Right lobe of liver (tissue), 6 donors: ENCODE measurements around the gene FGFBP1. TPM values are rescaled to one million over a fixed set of nuclear protein-coding genes. Genes with fewer than 3 reads are reported as not detected.

Experiments used
- ATAC-seq, 4 donors: fragments of 200-7000 bp; cut with Tn5 transposase; one replicate each; pipeline ENCODE4 v1.9.1; 2020; ENCODE audit warnings: mild to moderate bottlenecking in 4 of 4, moderate library complexity in 4 of 4
- DNase-seq, 3 donors: peaks; one replicate each; pipeline ENCODE4 v3.0.0-alpha.2; 2020
- H3K27ac ChIP-seq, 3 donors: fragments of 200-600 bp; one replicate each; pipeline ENCODE4 v1.8.0; 2022
- H3K27me3 ChIP-seq, 2 donors: fragments of 200-600 bp; one replicate each; pipeline ENCODE4 v1.8.0; 2022
- H3K36me3 ChIP-seq, 4 donors: fragments of 200-600 bp; sonication (generic) in 1 of 4; one replicate each; pipeline versions ENCODE4 v1.5.1 to v1.8.0; 2017 to 2022; ENCODE audit warnings: control low read depth in 1 of 4
- H3K4me1 ChIP-seq, 4 donors: fragments of 200-600 bp; sonication (generic) in 1 of 4; one replicate each; pipeline versions ENCODE4 v1.5.1 to v1.8.0; 2017 to 2022; ENCODE audit warnings: control low read depth in 1 of 4
- H3K4me3 ChIP-seq, 3 donors: fragments of 200-600 bp; one replicate each; pipeline ENCODE4 v1.8.0; 2022
- H3K9me3 ChIP-seq, 4 donors: fragments of 200-600 bp; sonication (generic) in 1 of 4; one replicate each; pipeline versions ENCODE4 v1.5.1 to v1.8.0; 2017 to 2022; ENCODE audit warnings: control low read depth in 1 of 4
- CTCF ChIP-seq, 4 donors: fragments of 200-600 bp in 3 of 4; fragments of 450-650 bp in 1 of 4; IDR thresholded peaks; one replicate each; pipeline versions ENCODE4 v1.5.1 to v1.8.0; 2016 to 2022; ENCODE audit warnings: antibody characterized with exemption in 4 of 4, mild to moderate bottlenecking in 2 of 4
- POLR2A ChIP-seq: fragments of 450-650 bp; IDR thresholded peaks from one replicate; pipeline ENCODE4 v1.6.1; 2017; ENCODE audit warnings: antibody characterized with exemption, mild to moderate bottlenecking
- WGBS: methylation state at CpG from one replicate; pipeline ENCODE4 v1.1.6; 2018; ENCODE audit warnings: low coverage, low lambda C conversion rate; ENCODE audit not compliant: insufficient coverage; ENCODE audit errors: missing lambda C conversion rate; 5-methylcytosine and 5-hydroxymethylcytosine counted together
- intact Hi-C, 2 donors: fragments of 100-400 bp; cut with DNase I; formaldehyde crosslinking; loops; one replicate each; pipeline versions ENCODE4 v1.11.2 to v1.14.1; 2022
- total RNA-seq, 6 experiments: library from RNA; depleted of rRNA in 2 of 6; stranded (reverse); fragments of >200 nt in 2 of 6; fragmentation: NEBNext Ultra II Directional in 3 of 6; extraction: Animal tissue kit (Norgen Biotek cat#: 25700) in 3 of 6; gene quantifications; one replicate each; pipeline versions ENCODE4 v1.1.0 to v1.2.4, GENCODE V29; 2016 to 2023
- donor health status: DM: no; HTN: yes; CAD: no.
- donor health status: DM: no; HTN: no; CAD: no.
- donor health status: DM: no; HTN: no; CAD: no.
- donor health status: DM: no; HTN: yes; CAD: no.
- donor health status: DM: no; HTN: yes; CAD: no.

The FGFBP1 gene
- total RNA-seq, 6 experiments from 2014 or later, result not detected

DNA sequence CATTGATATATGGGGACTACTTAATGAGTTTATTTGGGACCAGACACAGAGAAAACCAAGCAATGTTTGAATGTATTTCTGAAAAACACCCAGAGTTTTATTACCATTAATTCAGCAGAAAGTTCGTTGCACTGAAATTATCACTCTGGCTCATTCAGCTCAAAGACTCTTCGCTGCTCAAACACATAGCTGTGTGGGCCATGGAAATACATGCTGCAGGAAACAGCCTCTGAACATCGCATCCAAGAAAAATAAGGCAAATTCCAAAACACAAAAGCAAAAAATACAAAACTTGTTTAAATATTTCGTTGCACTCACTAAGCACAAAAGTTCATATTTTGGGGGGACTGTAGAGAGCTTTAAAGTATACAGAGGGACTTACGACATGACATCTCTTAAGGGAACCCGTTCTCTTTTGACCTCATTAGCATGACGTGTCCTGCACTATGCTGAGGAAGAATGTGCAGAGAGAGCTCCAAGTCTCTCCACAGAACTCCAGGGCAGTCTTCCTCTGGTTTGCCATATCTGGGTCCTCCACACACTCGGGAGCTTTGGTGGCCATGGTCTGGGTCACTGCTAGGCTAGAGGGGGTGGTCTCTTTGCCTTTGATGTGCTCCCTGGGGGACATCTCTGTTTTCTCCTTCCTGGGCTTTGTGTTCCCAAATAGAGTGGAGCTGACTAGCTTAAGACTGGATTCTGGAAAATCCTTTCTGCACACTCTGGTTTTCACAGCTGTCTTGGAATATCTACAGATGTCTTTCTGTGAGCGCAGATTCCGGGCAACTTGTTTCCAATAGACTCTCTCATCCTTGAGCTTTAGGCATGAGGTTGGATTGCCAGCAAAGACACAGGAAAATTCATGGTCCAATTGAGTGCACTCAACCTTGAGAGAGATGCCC is 2.8 kb downstream of the FGFBP1 start:
- no peaks in the 10 kb centered on the region for H3K4me1 ChIP-seq
- H3K4me3 ChIP-seq, result no peak overlapping the region
- no peaks in the 10 kb centered on the region for H3K27me3 ChIP-seq
- TF ChIP-seq CTCF (IDR thresholded peaks at IDR 0.05) (no peak), POLR2A (no peak)
- H3K27ac ChIP-seq, result no peak overlapping the region
- 57% methylated on average over 10 of the region's 10 CpGs for WGBS
- intact Hi-C loops, result no loop called here
- no peaks in the 10 kb centered on the region for H3K9me3 ChIP-seq
- DNase-seq, result no peak
- ATAC-seq, result no peak
- H3K36me3 ChIP-seq, result no peaks in the 10 kb centered on the region

DNA sequence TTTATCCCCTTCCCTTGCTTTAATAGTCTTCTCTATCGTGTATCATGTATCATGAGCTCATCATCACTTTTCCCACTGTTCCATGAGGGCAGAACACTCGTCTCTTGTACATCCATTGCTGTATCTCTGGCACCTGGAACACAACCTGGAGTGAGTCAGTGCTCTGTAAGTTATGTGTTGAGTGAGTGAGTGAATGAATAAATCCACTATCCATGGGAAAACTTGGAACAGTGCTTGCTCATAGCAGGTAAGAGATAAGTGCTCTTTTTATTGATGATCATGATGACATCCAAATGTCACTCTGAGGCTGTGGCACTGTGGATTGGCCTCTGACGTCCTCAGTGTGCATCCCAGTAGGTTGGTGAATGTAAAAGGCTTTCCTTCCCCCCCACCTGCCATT is 4.3 kb downstream of the FGFBP1 start:
- 44% methylated on average over 2 of the region's 3 CpGs for WGBS
- intact Hi-C loops, result no loop called here

GRCh38 chr4:15931451-15932210 is 6.9 kb downstream of the FGFBP1 start:
- TF ChIP-seq POLR2A (no peak), CTCF (IDR thresholded peaks at IDR 0.05) (no peak)
- Histone ChIP-seq H3K4me3 (no peak overlapping the region), H3K36me3 (no peaks in the 10 kb centered on the region), H3K27me3 (no peaks in the 10 kb centered on the region), H3K4me1 (no peaks in the 10 kb centered on the region), H3K27ac (no peak overlapping the region), H3K9me3 (no peaks in the 10 kb centered on the region)
- WGBS, result 76% methylated on average over 4 of the region's 5 CpGs
- DNase-seq, result no peak
- intact Hi-C loops, result no loop called here
- ATAC-seq, result no peak

More for the DNA sequence above, 4.3 kb downstream of the FGFBP1 start:
- Histone ChIP-seq H3K4me1 (no peaks in the 10 kb centered on the region), H3K27ac (no peak overlapping the region), H3K4me3 (no peak overlapping the region), H3K27me3 (no peaks in the 10 kb centered on the region), H3K9me3 (no peaks in the 10 kb centered on the region), H3K36me3 (no peaks in the 10 kb centered on the region)
- DNase-seq (no peak), ATAC-seq (no peak)
- no peak for TF ChIP-seq CTCF (IDR thresholded peaks at IDR 0.05)
- no peak for TF ChIP-seq POLR2A

GRCh38 chr4:15930314-15930713 is 8.2 kb downstream of the FGFBP1 start:
- Histone ChIP-seq H3K36me3 (no peaks in the 10 kb centered on the region), H3K27ac (no peak overlapping the region), H3K9me3 (no peaks in the 10 kb centered on the region), H3K4me1 (no peaks in the 10 kb centered on the region), H3K4me3 (no peak overlapping the region), H3K27me3 (no peaks in the 10 kb centered on the region)
- DNase-seq (no peak), ATAC-seq (no peak)
- intact Hi-C loops, result no loop called here
- TF ChIP-seq POLR2A (no peak), CTCF (IDR thresholded peaks at IDR 0.05) (no peak)
- WGBS, result 83% methylated on average over 6 of the region's 7 CpGs
